Right lung (tissue), 5 donors: ENCODE data around the gene TRIM34. TPM values are rescaled to one million over a fixed set of nuclear protein-coding genes. Genes with fewer than 3 reads are reported as not detected.
"Not testable (repeated sequence)": the region's sequence is repeated elsewhere in the genome, so short reads cannot be mapped to it uniquely, and the experiment has no call there.

Experiments
- DNase-seq, 2 donors: peaks; one replicate each; pipeline ENCODE4 v3.0.0-alpha.2; 2013
- polyA plus RNA-seq, 5 donors: library from polyadenylated mRNA; unstranded; fragments of 120-200 nt; gene quantifications; one replicate each; pipeline versions ENCODE4 v1.2.1 to v1.2.3, GENCODE V29; 2013; ENCODE audit warnings: inconsistent platforms in 1 of 5, low replicate concordance in 1 of 5; ENCODE audit not compliant: insufficient read length in 5 of 5, insufficient read depth in 1 of 5

The TRIM34 gene
- polyA plus RNA-seq, 5 donors, result 15.6 to 28.6 (median 23.9) TPM

- no peak for DNase-seq
Measured at GRCh38 chr11:5620651-5621521, 3.9 kb upstream of the TRIM34 start.

- no peak for DNase-seq
Measured at GRCh38 chr11:5621580-5621979, 3.2 kb upstream of the TRIM34 start.

- no peak for DNase-seq
Measured at GRCh38 chr11:5622802-5623201, 2.0 kb upstream of the TRIM34 start.

GRCh38 chr11:5625281-5625680 is 480 bp downstream of the TRIM34 start:
- DNase-seq, result no peak

GRCh38 chr11:5626196-5626595 is 1.4 kb downstream of the TRIM34 start:
- no peak for DNase-seq

GRCh38 chr11:5631417-5631816 is 6.6 kb downstream of the TRIM34 start:
- DNase-seq, result no peak

- no peak for DNase-seq
Measured at GRCh38 chr11:5631969-5632635, 7.3 kb downstream of the TRIM34 start.

GRCh38 chr11:5639953-5640352 is 15.2 kb downstream of the TRIM34 start:
- DNase-seq, result no peak

- DNase-seq, result no peak
Measured at GRCh38 chr11:5643585-5643984, 18.8 kb downstream of the TRIM34 start.

GRCh38 chr11:5646139-5646538 is 21.3 kb downstream of the TRIM34 start:
- DNase-seq, result no peak

- DNase-seq, result no peak
Measured at GRCh38 chr11:5655474-5655873, 30.7 kb downstream of the TRIM34 start.

GRCh38 chr11:5656956-5657355 is 32.2 kb downstream of the TRIM34 start:
- not testable (repeated sequence) for DNase-seq

- no peak for DNase-seq
Measured at GRCh38 chr11:5658318-5658717, 33.5 kb downstream of the TRIM34 start.

GRCh38 chr11:5663511-5663910 is 38.7 kb downstream of the TRIM34 start:
- DNase-seq, result no peak

- no peak for DNase-seq
Measured at GRCh38 chr11:5665051-5665570, 40.3 kb downstream of the TRIM34 start.

- DNase-seq, result no peak
Measured at GRCh38 chr11:5665746-5666401, 41.1 kb downstream of the TRIM34 start.

GRCh38 chr11:5666402-5666793 is 41.6 kb downstream of the TRIM34 start:
- no peak for DNase-seq

GRCh38 chr11:5671831-5672230 is 47.0 kb downstream of the TRIM34 start:
- no peak for DNase-seq

- DNase-seq, result no peak
Measured at GRCh38 chr11:5674391-5674790, 49.6 kb downstream of the TRIM34 start.

- DNase-seq, result no peak
Measured at GRCh38 chr11:5679811-5680210, 55.0 kb downstream of the TRIM34 start.

GRCh38 chr11:5682890-5683441 is 58.2 kb downstream of the TRIM34 start:
- not testable (repeated sequence) for DNase-seq

GRCh38 chr11:5683620-5684019 is 58.8 kb downstream of the TRIM34 start:
- DNase-seq, result not testable (repeated sequence)
